DMS53 (cell line): ENCODE results near the gene GPR152.

ENCODE experiments used
- DNase-seq: peaks from one replicate; lab custom pipeline; 2025; lab: John Stamatoyannopoulos, UW

The GPR152 gene

GRCh38 chr11:67465189-67465510 is 12.6 kb upstream of the GPR152 start:
- DNase-seq, result peak; percentile 63

- DNase-seq, result peak; percentile 98
Measured at GRCh38 chr11:67464411-67465188, 12.1 kb upstream of the GPR152 start.

- peak; percentile 97 for DNase-seq
Measured at GRCh38 chr11:67463680-67464410, 11.3 kb upstream of the GPR152 start.

GRCh38 chr11:67463186-67463585 is 10.7 kb upstream of the GPR152 start:
- no peak for DNase-seq

- DNase-seq, result no peak
Measured at GRCh38 chr11:67458266-67458665, 5.7 kb upstream of the GPR152 start.

- no peak for DNase-seq
Measured at GRCh38 chr11:67457453-67457852, 4.9 kb upstream of the GPR152 start.

GRCh38 chr11:67456068-67456705 is 3.7 kb upstream of the GPR152 start:
- DNase-seq, result no peak

- DNase-seq, result no peak
Measured at GRCh38 chr11:67455054-67455453, 2.5 kb upstream of the GPR152 start, which contains the start of gene CABP4. Gene CABP4, plus strand, starts transcription at chr11:67455354. Its CDS starts 70 bp downstream, at chr11:67455424.

GRCh38 chr11:67453816-67454732 is 1.5 kb upstream of the GPR152 start:
- DNase-seq, result no peak

- DNase-seq, result no peak
Measured at GRCh38 chr11:67451658-67451976, 912 bp downstream of the GPR152 start.

GRCh38 chr11:67450796-67451657 is 1.5 kb downstream of the GPR152 start:
- DNase-seq, result no peak

GRCh38 chr11:67449116-67449844 is 3.2 kb downstream of the GPR152 start:
- DNase-seq, result peak; percentile 95

- no peak for DNase-seq
Measured at GRCh38 chr11:67448220-67448609, 4.3 kb downstream of the GPR152 start.

- DNase-seq, result no peak
Measured at GRCh38 chr11:67445515-67445914, 7.0 kb downstream of the GPR152 start.

- DNase-seq, result peak; percentile 60
Measured at GRCh38 chr11:67442504-67443404, 9.8 kb downstream of the GPR152 start.

GRCh38 chr11:67441731-67442351 is 10.7 kb downstream of the GPR152 start:
- DNase-seq, result peak; percentile 65

- peak; percentile 34 for DNase-seq
Measured at GRCh38 chr11:67441098-67441563, 11.4 kb downstream of the GPR152 start.

- no peak for DNase-seq
Measured at GRCh38 chr11:67440229-67441097, 12.1 kb downstream of the GPR152 start.
